K562 (cell line): ENCODE data around the gene LBHD2. TPM values are rescaled to one million over a fixed set of nuclear protein-coding genes. Genes with fewer than 3 reads are reported as not detected.

ENCODE experiments used
- AFF1 ChIP-seq, 2 experiments: fragments of 450-650 bp; IDR thresholded peaks; 2 replicates each; pipeline ENCODE4 v1.6.1; 2018; ENCODE audit warnings: mild to moderate bottlenecking in 2 of 2, low read depth in 1 of 2; ENCODE audit not compliant: partially characterized antibody in 2 of 2
- CBFA2T2 ChIP-seq: fragments of 450-650 bp; conservative IDR thresholded peaks from 2 replicates; pipeline ENCODE4 v1.6.1; 2017; ENCODE audit warnings: mild to moderate bottlenecking
- CCAR2 ChIP-seq: fragments of 200-400 bp; formaldehyde crosslinking; IDR thresholded peaks from 2 replicates; pipeline ENCODE4 v1.6.1; 2017; ENCODE audit warnings: mild to moderate bottlenecking, low read depth, low read length
- ERF ChIP-seq: fragments of 450-650 bp; formaldehyde crosslinking; IDR thresholded peaks from 2 replicates; pipeline ENCODE4 v1.4.0; 2020; ENCODE audit warnings: mild to moderate bottlenecking, mixed read lengths
- FOXJ3 ChIP-seq: sonication (generic); formaldehyde crosslinking; IDR thresholded peaks from 2 replicates; pipeline ENCODE4 v1.4.0; 2020; ENCODE audit warnings: mild to moderate bottlenecking, missing genetic modification reagents
- IRF1 ChIP-seq: sonication (generic); formaldehyde crosslinking; IDR thresholded peaks from 2 replicates; pipeline ENCODE4 v1.8.0; 2022; ENCODE audit warnings: missing genetic modification reagents, mild to moderate bottlenecking, borderline replicate concordance
- POLR2H ChIP-seq: IDR thresholded peaks from 2 replicates; pipeline ENCODE4 v1.6.1; 2016; ENCODE audit warnings: missing genetic modification characterization, low read depth, mild to moderate bottlenecking, control low read depth, missing compliant biosample characterization, moderate library complexity
- RBM15 ChIP-seq: fragments of 200-400 bp; formaldehyde crosslinking; IDR thresholded peaks from 2 replicates; pipeline ENCODE4 v1.6.1; 2018; ENCODE audit warnings: mild to moderate bottlenecking, low read length, moderate library complexity; ENCODE audit not compliant: insufficient read depth
- SRSF9 ChIP-seq: fragments of 200-400 bp; formaldehyde crosslinking; IDR thresholded peaks from 2 replicates; pipeline ENCODE4 v1.6.1; 2017; ENCODE audit warnings: low read depth, low read length, borderline replicate concordance
- TCF7L2 ChIP-seq: fragments of 150-350 bp; IDR thresholded peaks from 2 replicates; pipeline ENCODE4 v1.6.1; 2016; ENCODE audit warnings: low read depth, mild to moderate bottlenecking, low read length, moderate library complexity
- THRA ChIP-seq: fragments of 450-650 bp; IDR thresholded peaks from 2 replicates; pipeline ENCODE4 v1.6.1; 2017; ENCODE audit warnings: mild to moderate bottlenecking, moderate library complexity
- XRCC4 ChIP-seq: IDR thresholded peaks from one replicate; pipeline ENCODE4 v1.6.1; 2011; ENCODE audit not compliant: insufficient read depth, insufficient read length; ENCODE audit errors: extremely low read depth
- ZBTB11 ChIP-seq, 3 experiments: fragments of 200-800 bp in 1 of 3; fragments of 250-450 bp in 1 of 3; fragments of 450-650 bp in 1 of 3; sonication (Bioruptor Pico) in 1 of 3; sonication (Bioruptor generic) in 1 of 3; formaldehyde crosslinking in 1 of 3; IDR thresholded peaks; 2 replicates each; pipeline versions ENCODE4 v1.6.1 to v1.8.0; 2016 to 2022; ENCODE audit warnings: mild to moderate bottlenecking in 2 of 3, missing genetic modification characterization in 2 of 3, missing compliant biosample characterization in 1 of 3, moderate library complexity in 1 of 3
- ZBTB12 ChIP-seq: fragments of 250-450 bp; sonication (Bioruptor Pico); IDR thresholded peaks from 2 replicates; pipeline ENCODE4 v1.4.0; 2020
- ZFP1 ChIP-seq: fragments of 450-650 bp; formaldehyde crosslinking; IDR thresholded peaks from 2 replicates; pipeline ENCODE4 v1.4.0; 2020; ENCODE audit warnings: mild to moderate bottlenecking, mixed read lengths
- ZNF77 ChIP-seq: fragments of 250-450 bp; sonication (Bioruptor Pico); IDR thresholded peaks from 2 replicates; pipeline ENCODE4 v1.5.0; 2020
- polyA plus RNA-seq, 8 experiments: library from polyadenylated mRNA; depleted of rRNA in 4 of 8; stranded (reverse) in 5 of 8; unstranded in 3 of 8; fragments of >200 nt; fragmentation: Nextera tagmentation in 2 of 8; fragmentation: Illumina TruSeq in 1 of 8; extraction: Ambion mirVana in 2 of 8; extraction: Trizol in 1 of 8; gene quantifications; 2 replicates each; pipeline versions ENCODE4 v1.2.1 to v1.2.3, GENCODE V29; 2011 to 2014; ENCODE audit warnings: inconsistent platforms in 1 of 8, missing spikeins in 1 of 8
- total RNA-seq, 7 experiments: library from RNA; depleted of rRNA in 6 of 7; stranded (reverse); fragments of >200 nt in 6 of 7; fragmentation: Illumina TruSeq in 2 of 7; extraction: Trizol in 2 of 7; gene quantifications; 2 replicates each; pipeline versions ENCODE4 v1.2.1 to v1.2.3, GENCODE V29; 2011 to 2021; ENCODE audit warnings: low replicate concordance in 1 of 7

The LBHD2 gene
- total and polyA plus RNA-seq, 9 of the 15 experiments (the other 6 are each of a cell fraction or from before 2014, with no cell fraction given) = not detected

GRCh38 chr14:103121846-103122584 lies 38.0 kb downstream of the LBHD2 start (continued):
- no peak for TF ChIP-seq XRCC4
- TF ChIP-seq POLR2H (tag) = no peak
- TF ChIP-seq ZNF77 (CRISPR knock-in tag) = no peak
- no peak for TF ChIP-seq IRF1 (CRISPR knock-in tag)
- no peak for TF ChIP-seq SRSF9
- TF ChIP-seq ZBTB12 = no peak
- no peak for TF ChIP-seq RBM15
- no peak for TF ChIP-seq ERF (CRISPR knock-in tag)
- TF ChIP-seq ZBTB11 (CRISPR knock-in tag; IDR thresholded peaks at IDR 0.05) = no peak
- TF ChIP-seq AFF1 (IDR thresholded peaks at IDR 0.05; ENCODE audit: low read depth in 1 of 2, partially characterized antibody in 2 of 2) = no peak
- TF ChIP-seq ZFP1 (CRISPR knock-in tag) = no peak
- no peak for TF ChIP-seq CBFA2T2
- no peak for TF ChIP-seq FOXJ3
- no peak for TF ChIP-seq TCF7L2
- no peak for TF ChIP-seq THRA
- no peak for TF ChIP-seq CCAR2
